GM12878 (cell line): ENCODE data around the gene CTSC. TPM values are rescaled to one million over a fixed set of nuclear protein-coding genes. Genes with fewer than 3 reads are reported as not detected.

Experiments used
- BCL11A ChIP-seq: IDR thresholded peaks from 2 replicates; pipeline ENCODE4 v1.6.1; 2011; ENCODE audit warnings: low read depth, low read length
- CHD1 ChIP-seq: IDR thresholded peaks from 2 replicates; pipeline ENCODE4 v1.6.1; 2012; ENCODE audit warnings: low read depth, low read length, improper control_type of control experiment
- DPF2 ChIP-seq: fragments of 450-650 bp; IDR thresholded peaks from 2 replicates; pipeline ENCODE4 v1.6.1; 2017; ENCODE audit warnings: mild to moderate bottlenecking
- ETV6 ChIP-seq, 2 experiments: fragments of 450-650 bp in 1 of 2; IDR thresholded peaks in 1 of 2; conservative IDR thresholded peaks in 1 of 2; 2 replicates each; pipeline ENCODE4 v1.6.1; 2014; ENCODE audit warnings: antibody characterized with exemption in 1 of 2, borderline replicate concordance in 1 of 2, low read depth in 1 of 2, mild to moderate bottlenecking in 1 of 2, moderate library complexity in 1 of 2
- FOXK2 ChIP-seq: fragments of 450-650 bp; IDR thresholded peaks from 2 replicates; pipeline ENCODE4 v1.6.1; 2017; ENCODE audit warnings: mild to moderate bottlenecking, moderate library complexity
- HCFC1 ChIP-seq: fragments of 150-350 bp; IDR thresholded peaks from 2 replicates; pipeline ENCODE4 v1.6.1; 2014; ENCODE audit warnings: low read length
- HDAC2 ChIP-seq: fragments of 200-600 bp; sonication (generic); IDR thresholded peaks from 2 replicates; pipeline ENCODE4 v1.6.1; 2017
- JUNB ChIP-seq: IDR thresholded peaks from 2 replicates; pipeline ENCODE4 v1.6.1; 2016; ENCODE audit warnings: antibody characterized with exemption, mild to moderate bottlenecking
- KDM1A ChIP-seq: fragments of 200-600 bp; sonication (generic); IDR thresholded peaks from 2 replicates; pipeline ENCODE4 v1.6.1; 2016; ENCODE audit warnings: borderline replicate concordance
- KLF5 ChIP-seq: fragments of 450-650 bp; IDR thresholded peaks from 2 replicates; pipeline ENCODE4 v1.6.1; 2014; ENCODE audit warnings: mild to moderate bottlenecking; ENCODE audit not compliant: partially characterized antibody
- LARP7 ChIP-seq: fragments of 450-650 bp; IDR thresholded peaks from 2 replicates; pipeline ENCODE4 v1.6.1; 2017; ENCODE audit warnings: mild to moderate bottlenecking
- MAX ChIP-seq: IDR thresholded peaks from 2 replicates; pipeline ENCODE4 v1.6.1; 2012; ENCODE audit warnings: low read depth, low read length, improper control_type of control experiment
- MEF2A ChIP-seq: IDR thresholded peaks from 2 replicates; pipeline ENCODE4 v1.6.1; 2011; ENCODE audit warnings: low read depth, mild to moderate bottlenecking, low read length, moderate library complexity; ENCODE audit not compliant: insufficient read depth
- MEF2B ChIP-seq: fragments of 450-650 bp; IDR thresholded peaks from 2 replicates; pipeline ENCODE4 v1.6.1; 2018; ENCODE audit warnings: mild to moderate bottlenecking, moderate library complexity; ENCODE audit not compliant: partially characterized antibody, poor library complexity, severe bottlenecking
- NFXL1 ChIP-seq: fragments of 450-650 bp; IDR thresholded peaks from 2 replicates; pipeline ENCODE4 v1.6.1; 2017; ENCODE audit warnings: antibody characterized with exemption, mild to moderate bottlenecking, borderline replicate concordance
- NFYB ChIP-seq: IDR thresholded peaks from 2 replicates; pipeline ENCODE4 v1.6.1; 2011; ENCODE audit warnings: low read depth, mild to moderate bottlenecking, low read length, improper control_type of control experiment, moderate library complexity; ENCODE audit not compliant: insufficient read depth
- NR2F1 ChIP-seq: fragments of 450-650 bp; conservative IDR thresholded peaks from 2 replicates; pipeline ENCODE4 v1.6.1; 2017; ENCODE audit warnings: mild to moderate bottlenecking
- PML ChIP-seq: IDR thresholded peaks from 2 replicates; pipeline ENCODE4 v1.6.1; 2012; ENCODE audit warnings: low read length, inconsistent platforms
- RELA ChIP-seq: fragments of 450-650 bp; IDR thresholded peaks from 2 replicates; pipeline ENCODE4 v1.8.0; 2014; ENCODE audit warnings: borderline replicate concordance; ENCODE audit not compliant: partially characterized antibody
- RUNX3 ChIP-seq: IDR thresholded peaks from 2 replicates; pipeline ENCODE4 v1.6.1; 2012; ENCODE audit warnings: low read length, inconsistent platforms
- SIN3A ChIP-seq: IDR thresholded peaks from 2 replicates; pipeline ENCODE4 v1.6.1; 2012; ENCODE audit warnings: low read depth, low read length, improper control_type of control experiment
- SMAD1 ChIP-seq: fragments of 450-650 bp; IDR thresholded peaks from 2 replicates; pipeline ENCODE4 v1.6.1; 2018; ENCODE audit warnings: mild to moderate bottlenecking, low read depth; ENCODE audit not compliant: partially characterized antibody
- SMARCA5 ChIP-seq: fragments of 450-650 bp; IDR thresholded peaks from 2 replicates; pipeline ENCODE4 v1.6.1; 2017; ENCODE audit warnings: mild to moderate bottlenecking
- SREBF2 ChIP-seq: IDR thresholded peaks from 2 replicates; pipeline ENCODE4 v1.6.1; 2012; ENCODE audit warnings: mild to moderate bottlenecking, low read length
- ZBTB33 ChIP-seq: fragments of 450-650 bp; IDR thresholded peaks from 2 replicates; pipeline ENCODE4 v1.6.1; 2017; ENCODE audit warnings: mild to moderate bottlenecking
- ZNF384 ChIP-seq: IDR thresholded peaks from 2 replicates; pipeline ENCODE4 v1.6.1; 2012; ENCODE audit warnings: low read depth, mild to moderate bottlenecking, low read length, improper control_type of control experiment, borderline replicate concordance
- ZNF687 ChIP-seq: fragments of 450-650 bp; IDR thresholded peaks from 2 replicates; pipeline ENCODE4 v1.6.1; 2017; ENCODE audit warnings: mild to moderate bottlenecking, moderate library complexity
- ZSCAN29 ChIP-seq: fragments of 450-650 bp; IDR thresholded peaks from 2 replicates; pipeline ENCODE4 v1.6.1; 2017; ENCODE audit warnings: mild to moderate bottlenecking, moderate library complexity
- polyA plus RNA-seq, 11 experiments: library from polyadenylated mRNA; depleted of rRNA in 4 of 11; unstranded in 6 of 11; stranded (reverse) in 5 of 11; fragments of >200 nt; fragmentation: Nextera tagmentation in 4 of 11; fragmentation: Illumina TruSeq in 1 of 11; extraction: Ambion mirVana in 4 of 11; extraction: Trizol in 1 of 11; gene quantifications; 1 replicate in 1 of 11; 2 replicates in 10 of 11; pipeline versions ENCODE4 v1.2.1 to v1.2.3, GENCODE V29; 2011 to 2016; ENCODE audit warnings: inconsistent platforms in 2 of 11, missing spikeins in 2 of 11, low read depth in 1 of 11
- total RNA-seq, 4 experiments: library from RNA; depleted of rRNA in 3 of 4; stranded (reverse); fragments of >200 nt in 3 of 4; fragmentation: Illumina TruSeq in 1 of 4; extraction: Trizol in 1 of 4; gene quantifications; 2 replicates each; pipeline versions ENCODE4 v1.2.1 to v1.2.3, GENCODE V29; 2013 to 2021

The CTSC gene
- total and polyA plus RNA-seq, 10 of the 15 experiments (the other 5 are each of a cell fraction or from before 2014, with no cell fraction given): 289 to 1,123 (median 430) TPM

GRCh38 chr11:88301488-88302140, 35.9 kb downstream of the CTSC start (continued):
- TF ChIP-seq MEF2A (peak; percentile 63; the same call in 1 of the 2 replicates), CHD1 (no peak; the same call in 1 of the 2 replicates), ZNF384 (peak; percentile 25; the same call in 1 of the 2 replicates), FOXK2 (no peak), NR2F1 (peak; percentile 71), KLF5 (peak; percentile 39), HCFC1 (no peak), HDAC2 (no peak), SIN3A (no peak), PML (peak; percentile 67), KDM1A (no peak), SREBF2 (no peak), SMARCA5 (peak; percentile 55), ZSCAN29 (peak; percentile 73; the same call in 1 of the 2 replicates), SMAD1 (peak; percentile 92), ZNF687 (peak; percentile 74), BCL11A (peak; percentile 52; the same call in 1 of the 2 replicates), MAX (no peak), RELA (peak; percentile 85), DPF2 (peak; percentile 96), NFXL1 (no peak), ZBTB33 (peak; percentile 70; the same call in 1 of the 2 replicates), LARP7 (0 out of 2 replicates have a peak, but pooled peaks have one; percentile 36), ETV6 (conservative IDR thresholded peaks at IDR 0.05 in 1 of 2, IDR thresholded peaks at IDR 0.05 in 1 of 2; ENCODE audit: borderline replicate concordance in 1 of 2, low read depth in 1 of 2) (peak in 1 of 2 experiments; percentile 81; a peak in 2 of 4 replicates), RUNX3 (peak; percentile 94), MEF2B (peak; percentile 89), JUNB (no peak; the same call in 1 of the 2 replicates), NFYB (no peak)
